ENCODE measurements around the gene UBE2O.

DNA sequence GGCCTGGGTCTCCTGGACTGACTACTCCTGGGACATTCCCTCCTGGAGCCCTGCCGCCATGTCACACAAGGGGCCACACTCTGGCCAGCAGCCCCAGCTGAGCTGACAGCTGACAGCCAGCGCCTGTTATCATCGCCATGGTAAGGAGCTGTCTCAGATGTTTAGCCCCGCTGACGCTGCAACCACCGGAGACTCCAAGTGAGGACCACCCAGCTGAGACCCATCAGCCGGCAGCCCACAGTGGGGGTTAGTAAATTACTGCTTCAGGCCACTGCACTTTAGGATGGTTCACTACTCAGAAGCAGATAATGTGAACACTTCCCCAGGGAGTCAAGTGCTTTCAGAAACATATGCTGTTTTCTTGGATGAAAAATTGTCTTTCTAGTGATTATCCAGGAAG lies 83.1 kb downstream of the UBE2O start:
- no peak for TF ChIP-seq EZH2phosphoT487 (IDR thresholded peaks at IDR 0.05; ENCODE audit: insufficient read depth, low read depth)
- no peak for TF ChIP-seq EZH2 (IDR thresholded peaks at IDR 0.05; ENCODE audit: insufficient read depth, poor library complexity, severe bottlenecking)
